ENCODE results near the gene SLC5A5.
"Not testable (repeated sequence)": the region's sequence is repeated elsewhere in the genome, so short reads cannot be mapped to it uniquely, and the experiment has no call there.

SLC5A5 gene

DNA sequence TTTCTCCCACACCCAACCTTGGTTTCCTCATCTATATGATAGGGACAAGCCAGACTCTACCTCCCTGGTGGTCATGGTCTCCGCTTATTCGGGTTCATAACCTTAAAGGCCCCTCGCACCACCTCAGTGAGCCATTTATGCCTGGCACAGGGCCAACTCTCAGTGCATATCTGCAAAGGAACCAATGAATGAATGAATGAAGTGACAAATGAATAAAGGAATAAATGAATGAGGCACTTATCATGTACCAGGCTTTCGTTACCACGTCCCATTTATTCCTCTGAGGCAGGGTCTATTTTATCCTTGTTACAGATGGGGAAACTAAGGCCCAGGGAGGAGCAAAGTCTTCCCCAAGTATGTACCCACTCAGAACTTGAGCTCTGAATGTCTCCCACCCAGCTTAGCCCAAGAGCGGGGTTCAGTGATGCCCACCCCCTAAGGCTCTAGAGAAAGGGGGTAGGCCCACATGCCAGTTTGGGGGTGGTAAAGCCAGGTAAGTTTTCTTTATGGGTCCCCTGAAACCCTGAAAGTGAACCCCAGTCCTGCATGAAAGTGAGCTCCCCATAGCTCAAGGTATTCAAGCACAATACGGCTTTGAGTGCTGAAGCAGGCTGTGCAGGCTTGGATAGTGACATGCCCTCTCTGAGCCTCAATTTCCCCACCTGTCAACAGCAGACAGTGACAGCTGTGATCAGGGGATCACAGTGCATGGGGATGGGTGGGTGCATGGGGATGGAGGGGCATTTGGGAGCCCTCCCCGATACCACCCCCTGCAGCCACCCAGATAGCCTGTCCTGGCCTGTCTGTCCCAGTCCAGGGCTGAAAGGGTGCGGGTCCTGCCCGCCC, 490 bp upstream of the SLC5A5 start:
- DNase-seq (ENCODE audit: low spot score), result no peak

- DNase-seq (ENCODE audit: low spot score), result no peak
These were observed 681 bp downstream of the SLC5A5 start for GRCh38 chr19:17872251-17873001.

DNA sequence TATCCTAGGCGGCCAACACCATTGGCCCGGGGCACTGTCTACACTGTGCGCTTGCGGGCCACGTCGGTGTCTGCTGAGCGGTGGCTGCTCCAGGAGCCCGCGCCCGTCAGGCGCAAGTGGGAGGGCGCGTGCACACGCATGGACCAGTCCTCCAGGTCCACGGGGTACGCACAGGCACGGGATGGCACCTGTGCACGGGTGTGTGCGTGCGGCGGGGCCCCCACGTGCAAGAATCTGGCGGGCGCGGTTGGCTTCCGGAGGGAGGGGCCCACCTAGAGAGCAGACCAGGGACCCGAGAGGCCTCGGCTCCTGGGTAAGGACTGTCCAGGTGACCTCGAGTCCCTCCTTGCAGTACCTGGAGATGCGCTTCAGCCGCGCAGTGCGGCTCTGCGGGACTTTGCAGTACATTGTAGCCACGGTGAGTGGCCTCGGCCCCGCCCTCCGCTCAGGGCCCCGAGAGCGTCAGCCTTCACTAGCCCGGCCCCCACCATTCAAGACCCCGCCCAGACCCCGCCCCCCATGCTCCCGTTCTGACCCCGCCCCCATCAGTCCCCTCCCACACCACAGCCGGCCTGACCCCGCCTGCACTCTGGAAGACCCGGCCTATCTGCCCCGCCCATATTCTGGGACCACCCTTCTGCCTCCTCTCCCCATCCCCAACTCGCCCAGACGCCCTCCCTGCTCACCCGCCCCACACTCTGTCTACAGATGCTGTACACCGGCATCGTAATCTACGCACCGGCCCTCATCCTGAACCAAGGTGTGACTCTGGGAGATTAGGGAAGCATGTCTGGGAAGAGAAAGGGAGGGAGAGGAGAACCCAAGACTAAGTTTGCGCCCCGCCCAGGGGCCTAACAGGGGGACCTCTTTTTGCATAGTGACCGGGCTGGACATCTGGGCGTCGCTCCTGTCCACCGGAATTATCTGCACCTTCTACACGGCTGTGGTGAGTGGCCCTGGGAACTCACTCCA, 2.3 kb downstream of the SLC5A5 start:
- DNase-seq (ENCODE audit: low spot score), result no peak

GRCh38 chr19:17874758-17875135, 3.0 kb downstream of the SLC5A5 start:
- DNase-seq (ENCODE audit: low spot score), result no peak

GRCh38 chr19:17877696-17878095, 6.0 kb downstream of the SLC5A5 start:
- DNase-seq (ENCODE audit: low spot score), result no peak

DNA sequence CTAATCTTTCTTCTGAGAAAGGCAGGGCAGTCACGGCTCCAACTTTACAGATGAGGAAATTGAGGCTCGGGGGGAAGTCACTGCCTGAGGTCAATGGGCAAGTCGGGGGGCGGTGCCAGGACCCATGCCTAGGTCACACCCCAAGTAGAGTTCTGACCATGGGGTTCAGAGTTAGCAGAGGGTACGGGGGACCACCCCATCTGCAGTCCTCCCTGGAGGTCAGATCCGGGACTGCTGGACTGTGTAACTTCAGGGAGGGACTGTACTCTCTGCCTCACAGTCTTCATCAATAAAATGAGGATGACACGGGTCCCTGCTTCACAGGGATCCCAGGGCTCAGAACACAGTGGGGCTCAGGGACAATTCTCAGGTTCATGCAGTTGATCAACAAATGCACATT, 7.7 kb downstream of the SLC5A5 start:
- DNase-seq (ENCODE audit: low spot score), result no peak

DNA sequence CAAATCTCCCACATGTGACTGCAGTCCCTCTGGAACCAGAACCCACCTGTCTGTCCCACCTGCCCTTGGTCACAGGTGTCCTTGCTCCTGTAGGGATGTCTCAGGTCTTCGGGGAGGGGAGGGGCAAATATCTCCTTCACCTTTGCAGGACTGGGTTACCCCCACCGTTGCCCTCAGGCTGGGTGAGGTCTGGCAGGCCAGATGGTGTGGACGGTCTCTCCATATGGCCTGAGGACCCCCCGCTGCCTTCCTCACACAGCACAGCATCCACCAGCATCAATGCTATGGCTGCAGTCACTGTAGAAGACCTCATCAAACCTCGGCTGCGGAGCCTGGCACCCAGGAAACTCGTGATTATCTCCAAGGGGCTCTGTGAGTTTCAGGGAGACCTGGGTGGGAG, 10.0 kb downstream of the SLC5A5 start:
- no peak for DNase-seq (ENCODE audit: low spot score)

- DNase-seq (ENCODE audit: low spot score), result no peak
These were observed 12.1 kb downstream of the SLC5A5 start for GRCh38 chr19:17883627-17884410.

GRCh38 chr19:17886515-17886914, 14.8 kb downstream of the SLC5A5 start:
- DNase-seq (ENCODE audit: low spot score), result no peak

- not testable (repeated sequence) for DNase-seq (ENCODE audit: low spot score)
These were observed 15.5 kb downstream of the SLC5A5 start for GRCh38 chr19:17887221-17887620.

GRCh38 chr19:17888260-17888659, 16.5 kb downstream of the SLC5A5 start:
- DNase-seq (ENCODE audit: low spot score), result no peak

- peak; percentile 76 for DNase-seq (ENCODE audit: low spot score)
These were observed 18.0 kb downstream of the SLC5A5 start for GRCh38 chr19:17889609-17890214.

DNA sequence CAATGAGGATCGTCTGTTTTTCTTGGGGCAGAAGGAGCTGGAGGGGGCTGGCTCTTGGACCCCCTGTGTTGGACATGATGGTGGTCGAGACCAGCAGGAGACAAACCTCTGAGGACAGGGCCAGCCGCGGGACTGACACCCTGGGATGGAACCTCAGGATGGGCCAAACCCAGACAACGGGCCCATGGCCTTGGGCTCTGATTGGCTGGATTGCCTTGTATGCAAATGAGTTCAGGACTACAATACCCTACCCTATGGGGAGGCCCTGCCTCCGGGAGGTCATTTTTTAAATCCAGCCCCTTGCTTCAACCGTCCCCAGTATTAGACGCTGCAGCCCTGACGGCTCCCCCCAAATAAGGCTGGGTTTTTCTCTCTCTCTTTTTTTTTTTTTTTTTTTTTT, 22.0 kb downstream of the SLC5A5 start:
- no peak for DNase-seq (ENCODE audit: low spot score)

DNA sequence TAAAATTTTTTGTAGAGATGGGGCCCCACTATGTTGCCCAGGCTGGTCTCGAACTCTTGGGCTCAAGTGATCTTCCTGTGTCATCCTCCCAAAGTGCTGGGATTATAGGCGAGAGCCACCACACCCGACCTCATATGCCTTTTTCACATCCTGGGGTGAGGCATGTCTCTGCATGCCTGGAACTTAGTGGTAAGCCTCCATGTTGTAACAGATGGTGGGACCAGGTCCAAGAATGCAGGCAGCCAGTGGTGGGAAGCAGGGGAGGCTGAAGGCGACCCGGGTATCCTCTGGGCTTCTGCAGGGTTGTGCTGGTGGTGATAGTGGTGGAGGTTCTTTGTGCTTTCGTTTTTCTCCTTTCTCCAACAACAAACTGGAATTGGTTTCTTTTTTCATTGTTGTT, 31.0 kb downstream of the SLC5A5 start:
- DNase-seq (ENCODE audit: low spot score), result no peak

- DNase-seq (ENCODE audit: low spot score), result no peak
These were observed 36.5 kb downstream of the SLC5A5 start for GRCh38 chr19:17908244-17908643.

DNA sequence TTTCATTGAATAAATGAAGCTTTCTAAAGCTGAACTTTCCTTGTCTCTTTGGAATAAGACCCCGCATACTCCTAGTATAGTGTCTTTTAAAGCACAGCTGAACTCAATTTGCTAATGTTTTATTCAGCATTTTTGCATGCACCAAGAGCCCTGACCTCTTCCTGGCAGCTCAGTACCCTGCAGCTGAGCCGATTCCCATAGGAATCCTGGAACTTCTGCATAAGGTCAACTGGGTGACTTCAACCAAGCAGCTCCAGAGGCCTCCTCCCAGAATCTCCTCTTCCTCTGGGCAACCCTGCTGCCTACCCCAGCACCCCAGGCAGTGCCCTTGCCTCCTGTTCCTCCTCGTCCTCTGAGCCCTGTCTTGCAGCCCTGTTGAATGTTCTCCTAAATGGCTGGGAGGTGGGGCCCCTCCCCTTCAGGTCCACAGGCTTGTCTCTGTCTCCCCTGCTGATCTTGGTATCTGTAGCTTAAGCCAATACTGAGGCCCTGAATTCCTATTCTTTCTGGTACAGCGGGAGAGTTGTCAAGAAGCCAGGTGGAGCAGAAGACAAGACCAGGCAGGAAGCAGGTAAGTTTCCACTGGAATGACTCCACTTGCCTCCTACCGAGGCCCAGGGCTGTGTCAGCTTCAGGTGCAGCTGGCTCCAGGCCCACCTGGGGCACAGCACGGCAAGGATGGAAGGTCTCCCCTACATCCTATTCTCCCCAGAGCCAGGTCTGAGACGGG, 37.4 kb downstream of the SLC5A5 start:
- no peak for DNase-seq (ENCODE audit: low spot score)

DNA sequence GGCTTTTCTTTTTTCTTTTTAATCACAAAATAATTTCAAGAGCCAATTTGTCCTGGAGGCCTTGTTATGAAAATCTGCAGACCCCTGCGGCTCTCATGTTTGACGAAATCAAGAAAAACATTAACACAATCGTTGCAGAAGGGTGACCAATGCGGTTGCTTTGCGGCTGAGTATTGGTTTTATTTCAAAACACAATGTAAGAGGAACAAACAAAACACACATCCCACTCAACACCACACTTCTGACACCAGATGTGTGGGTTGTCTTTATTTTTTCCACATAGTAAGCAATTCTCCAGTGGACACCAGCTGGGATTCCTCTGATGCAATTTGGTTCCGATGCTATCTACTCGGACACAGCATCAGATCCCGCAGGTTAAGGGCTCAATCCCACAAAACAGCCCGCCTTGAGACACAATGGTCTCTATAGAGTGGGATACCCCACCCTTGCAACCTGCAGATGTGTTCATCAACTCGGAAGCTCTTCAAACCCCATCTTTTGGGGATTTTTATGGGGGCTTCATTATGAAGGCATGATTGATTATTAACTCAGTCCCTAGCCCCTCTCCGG, 39.1 kb downstream of the SLC5A5 start:
- DNase-seq (ENCODE audit: low spot score), result no peak

DNA sequence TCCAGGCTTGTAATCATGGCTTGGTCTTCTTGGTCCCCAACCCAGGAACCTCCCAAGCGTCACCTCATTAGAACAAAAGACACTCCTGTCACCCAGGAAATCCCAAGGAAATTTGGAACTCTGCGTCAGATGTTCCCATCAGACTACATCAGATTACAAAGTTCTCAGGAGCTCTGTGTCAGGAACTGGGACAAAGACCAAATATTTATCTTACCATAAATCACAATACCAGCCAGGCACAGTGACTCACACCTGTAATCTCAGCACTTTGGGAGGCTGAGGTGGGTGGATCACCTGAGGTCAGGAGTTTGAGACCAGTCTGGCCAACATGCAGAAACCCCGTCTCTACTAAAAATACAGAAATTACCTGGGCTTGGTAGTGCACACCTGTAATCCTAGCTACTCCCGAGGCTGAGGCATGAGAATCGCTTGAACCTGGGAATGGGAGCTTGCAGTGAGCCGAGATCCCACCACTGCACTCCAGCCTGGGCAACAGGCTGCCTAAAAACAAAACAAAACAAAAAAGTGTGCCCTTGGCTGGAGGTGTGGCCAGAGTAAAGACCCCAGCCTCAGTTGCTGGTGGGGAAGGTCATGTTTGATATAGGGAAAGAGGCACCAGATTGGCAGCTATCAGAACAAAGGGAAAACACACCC, 44.3 kb downstream of the SLC5A5 start:
- DNase-seq (ENCODE audit: low spot score), result no peak

GRCh38 chr19:17918151-17918550, 46.4 kb downstream of the SLC5A5 start:
- not testable (repeated sequence) for DNase-seq (ENCODE audit: low spot score)

Data from HuH-7 (cell line).